Measurements from ENCODE around the gene AJAP1.

DNA sequence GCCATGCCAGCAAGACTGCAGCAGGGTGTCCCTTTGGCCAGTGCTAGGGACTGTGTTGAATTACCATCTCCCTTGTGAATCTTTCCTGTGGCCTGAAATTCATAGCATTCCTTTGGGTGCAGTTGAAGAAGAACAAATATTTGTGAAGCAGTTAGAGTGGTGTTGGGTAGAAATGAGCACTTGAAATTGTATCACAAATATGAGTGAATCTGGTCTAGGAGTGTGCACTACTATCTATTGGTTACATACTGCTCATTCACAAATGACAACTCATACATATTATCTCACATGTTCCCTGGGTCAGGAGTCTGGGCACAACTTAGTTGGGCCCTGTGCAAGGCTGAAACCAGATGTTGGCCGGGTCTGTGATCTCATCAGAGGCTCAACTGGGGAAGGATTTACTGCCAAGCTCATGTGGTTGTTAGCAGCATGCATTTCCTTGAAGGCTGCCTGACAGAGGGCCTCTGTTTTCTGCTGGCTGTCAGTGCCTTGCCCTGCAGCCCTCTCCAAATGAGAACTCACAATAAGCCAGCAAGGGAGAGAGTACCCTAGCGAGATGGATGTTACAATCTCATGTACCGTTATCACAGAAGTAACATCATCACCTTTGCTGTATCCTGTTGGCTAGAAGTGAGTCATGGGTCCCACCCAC, 23.8 kb downstream of the AJAP1 start:
- no peak for TF ChIP-seq YY1 (IDR thresholded peaks at IDR 0.05; ENCODE audit: insufficient read depth, insufficient read length)
- TF ChIP-seq ZNF274 (IDR thresholded peaks at IDR 0.05; ENCODE audit: low read depth, low read length) = no peak
- TF ChIP-seq SUZ12 (IDR thresholded peaks at IDR 0.05; ENCODE audit: extremely low read depth, insufficient read depth, insufficient read length) = no peak

All from NT2/D1 (cell line).